HEK293 (cell line): ENCODE results near the gene USP32.

Experiments
- CTCF ChIA-PET: fragments of 350-600 bp; formaldehyde crosslinking; extraction: SDS; loops from one replicate; lab custom pipeline; 2021; ENCODE audit warnings: antibody characterized with exemption; lab: Yijun Ruan, JAX
- POLR2A ChIA-PET: fragments of 300-600 bp; formaldehyde crosslinking; extraction: SDS; loops from one replicate; lab custom pipeline; 2020; ENCODE audit warnings: antibody characterized with exemption, inconsistent platforms; lab: Yijun Ruan, JAX
- H3K27ac ChIP-seq: fragments of 200-500 bp; sonication (Bioruptor generic); 2 replicates; pipeline ENCODE4 v1.5.1; 2014; ENCODE audit warnings: low read depth, low read length, control low read depth, inconsistent platforms; ENCODE audit errors: extremely low read depth
- H3K36me3 ChIP-seq, 2 experiments: fragments of 200-500 bp in 1 of 2; sonication (Bioruptor generic) in 1 of 2; 1 replicate in 1 of 2; 2 replicates in 1 of 2; pipeline ENCODE4 v1.5.1; 2014 to 2017; ENCODE audit warnings: inconsistent platforms in 2 of 2, low read length in 2 of 2; ENCODE audit not compliant: control insufficient read depth in 2 of 2, insufficient read depth in 1 of 2
- H3K4me1 ChIP-seq: fragments of 200-500 bp; sonication (Bioruptor generic); 2 replicates; pipeline ENCODE4 v1.5.1; 2014; ENCODE audit warnings: mild to moderate bottlenecking, low read length, inconsistent platforms; ENCODE audit not compliant: control insufficient read depth, insufficient read depth
- H3K4me3 ChIP-seq: 2 replicates; pipeline ENCODE4 v1.5.1; 2011; ENCODE audit warnings: low read depth, mild to moderate bottlenecking, control low read depth, low read length, moderate library complexity
- H3K9me3 ChIP-seq: fragments of 200-500 bp; sonication (Bioruptor generic); 2 replicates; pipeline ENCODE4 v1.5.1; 2014; ENCODE audit warnings: low read depth, low read length, inconsistent platforms; ENCODE audit not compliant: control insufficient read depth, insufficient read depth
- EGR2 ChIP-seq: fragments of 450-650 bp; formaldehyde crosslinking; IDR thresholded peaks from 2 replicates; pipeline ENCODE4 v1.5.1; 2016; ENCODE audit warnings: low read depth, missing biosample characterization, missing genetic modification characterization
- GLIS2 ChIP-seq: fragments of 450-650 bp; formaldehyde crosslinking; IDR thresholded peaks from 2 replicates; pipeline ENCODE4 v1.5.1; 2016; ENCODE audit warnings: missing biosample characterization, missing genetic modification characterization
- INSM2 ChIP-seq: fragments of 450-650 bp; formaldehyde crosslinking; IDR thresholded peaks from 2 replicates; pipeline ENCODE4 v1.5.1; 2016; ENCODE audit warnings: missing biosample characterization, missing genetic modification characterization
- KLF8 ChIP-seq: fragments of 450-650 bp; formaldehyde crosslinking; IDR thresholded peaks from 2 replicates; pipeline ENCODE4 v1.5.1; 2016; ENCODE audit warnings: missing biosample characterization, missing genetic modification characterization
- MEIS1 ChIP-seq: sonication (generic); formaldehyde crosslinking; IDR thresholded peaks from 2 replicates; pipeline ENCODE4 v1.8.1; 2022; ENCODE audit warnings: missing genetic modification reagents, mild to moderate bottlenecking, borderline replicate concordance
- PBX3 ChIP-seq: sonication (generic); formaldehyde crosslinking; IDR thresholded peaks from 2 replicates; pipeline ENCODE4 v1.8.1; 2022; ENCODE audit warnings: mild to moderate bottlenecking, moderate library complexity, missing genetic modification reagents
- SCRT2 ChIP-seq: fragments of 450-650 bp; formaldehyde crosslinking; IDR thresholded peaks from 2 replicates; pipeline ENCODE4 v1.5.1; 2016; ENCODE audit warnings: missing biosample characterization, missing genetic modification characterization
- SP2 ChIP-seq: fragments of 450-650 bp; formaldehyde crosslinking; IDR thresholded peaks from 2 replicates; pipeline ENCODE4 v1.5.1; 2016; ENCODE audit warnings: missing biosample characterization, missing genetic modification characterization
- TRIM28 ChIP-seq: IDR thresholded peaks from 2 replicates; pipeline ENCODE4 v1.6.1; 2011; ENCODE audit warnings: low read length, control low read depth, borderline replicate concordance
- ZFHX2 ChIP-seq: fragments of 450-650 bp; formaldehyde crosslinking; conservative IDR thresholded peaks from 2 replicates; pipeline ENCODE4 v1.5.1; 2016; ENCODE audit warnings: missing biosample characterization, missing genetic modification characterization
- ZFP37 ChIP-seq: fragments of 450-650 bp; formaldehyde crosslinking; IDR thresholded peaks from 2 replicates; pipeline ENCODE4 v1.5.1; 2016; ENCODE audit warnings: missing biosample characterization, missing genetic modification characterization
- ZNF146 ChIP-seq: fragments of 450-650 bp; formaldehyde crosslinking; IDR thresholded peaks from 2 replicates; pipeline ENCODE4 v1.5.1; 2016; ENCODE audit warnings: missing biosample characterization, missing genetic modification characterization
- ZNF175 ChIP-seq: fragments of 450-650 bp; formaldehyde crosslinking; IDR thresholded peaks from 2 replicates; pipeline ENCODE4 v1.5.1; 2016; ENCODE audit warnings: missing biosample characterization, missing genetic modification characterization
- ZNF223 ChIP-seq: fragments of 450-650 bp; formaldehyde crosslinking; IDR thresholded peaks from 2 replicates; pipeline ENCODE4 v1.5.1; 2016; ENCODE audit warnings: missing biosample characterization, missing genetic modification characterization
- ZNF302 ChIP-seq: fragments of 450-650 bp; formaldehyde crosslinking; IDR thresholded peaks from 2 replicates; pipeline ENCODE4 v1.5.1; 2016; ENCODE audit warnings: missing biosample characterization, missing genetic modification characterization, low read depth
- ZNF791 ChIP-seq: fragments of 450-650 bp; formaldehyde crosslinking; IDR thresholded peaks from 2 replicates; pipeline ENCODE4 v1.5.1; 2016; ENCODE audit warnings: missing biosample characterization, missing genetic modification characterization
- TF ChIP-seq, protein P1 (sequence below): fragments of 450-650 bp; formaldehyde crosslinking; IDR thresholded peaks from 2 replicates; pipeline ENCODE4 v1.5.1; 2016; ENCODE audit warnings: missing biosample characterization, missing genetic modification characterization
- TF ChIP-seq, protein P2 (sequence below): fragments of 450-650 bp; formaldehyde crosslinking; IDR thresholded peaks from 2 replicates; pipeline ENCODE4 v1.5.1; 2016; ENCODE audit warnings: missing biosample characterization, missing genetic modification characterization

USP32 gene

DNA sequence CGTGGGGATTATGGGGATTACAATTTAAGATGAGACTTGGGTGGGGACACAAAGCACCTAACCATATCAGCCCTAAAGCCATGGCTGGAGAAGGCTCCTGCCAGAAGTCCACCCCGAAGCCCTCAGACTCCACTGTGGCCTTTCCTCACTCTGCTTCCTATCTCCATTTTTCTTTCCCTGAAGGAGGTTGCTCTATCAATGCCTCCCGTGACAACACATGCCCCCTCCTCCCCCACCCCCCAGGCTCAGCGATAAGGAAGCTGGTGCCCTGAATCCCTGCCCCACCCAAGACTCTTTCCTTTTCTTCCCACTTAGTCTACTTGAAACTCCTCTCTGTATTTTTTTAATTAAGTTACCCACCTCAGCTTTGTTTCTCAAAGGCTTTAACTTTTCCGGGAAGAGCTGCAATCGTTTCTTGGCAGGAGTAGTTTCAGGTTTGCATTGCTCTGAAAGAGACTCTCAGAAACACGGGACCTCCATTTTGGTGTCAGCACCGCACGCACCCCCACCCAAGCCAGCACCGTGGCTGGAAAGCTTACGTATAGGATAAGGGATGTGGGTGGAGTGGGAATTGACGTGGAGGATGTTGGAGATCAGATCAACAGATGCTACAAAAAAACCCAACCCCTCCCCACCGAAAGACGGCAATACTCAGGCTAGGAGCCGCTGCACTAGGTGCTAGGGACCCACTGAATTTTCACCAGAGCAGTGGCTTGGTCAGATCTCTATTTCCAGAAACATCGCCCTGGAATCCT, 257.4 kb downstream of the USP32 start (continued):
- TF ChIP-seq ZNF302 (tag by site-specific recombination): no peak
- TF ChIP-seq SP2: no peak
- TF ChIP-seq EGR2 (tag by site-specific recombination): peak; percentile 60
- TF ChIP-seq PBX3 (CRISPR knock-in tag): no peak
- no peak for TF ChIP-seq ZNF175 (tag by site-specific recombination)
- TF ChIP-seq MEIS1 (CRISPR knock-in tag): no peak
- TF ChIP-seq, protein P1, sequence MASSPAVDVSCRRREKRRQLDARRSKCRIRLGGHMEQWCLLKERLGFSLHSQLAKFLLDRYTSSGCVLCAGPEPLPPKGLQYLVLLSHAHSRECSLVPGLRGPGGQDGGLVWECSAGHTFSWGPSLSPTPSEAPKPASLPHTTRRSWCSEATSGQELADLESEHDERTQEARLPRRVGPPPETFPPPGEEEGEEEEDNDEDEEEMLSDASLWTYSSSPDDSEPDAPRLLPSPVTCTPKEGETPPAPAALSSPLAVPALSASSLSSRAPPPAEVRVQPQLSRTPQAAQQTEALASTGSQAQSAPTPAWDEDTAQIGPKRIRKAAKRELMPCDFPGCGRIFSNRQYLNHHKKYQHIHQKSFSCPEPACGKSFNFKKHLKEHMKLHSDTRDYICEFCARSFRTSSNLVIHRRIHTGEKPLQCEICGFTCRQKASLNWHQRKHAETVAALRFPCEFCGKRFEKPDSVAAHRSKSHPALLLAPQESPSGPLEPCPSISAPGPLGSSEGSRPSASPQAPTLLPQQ (tag by site-specific recombination): no peak
- 0 out of 2 replicates have a peak, but pooled peaks have one; percentile 8 for TF ChIP-seq KLF8 (tag by site-specific recombination)
- no peak for TF ChIP-seq ZNF223 (tag by site-specific recombination)
- TF ChIP-seq, protein P2, sequence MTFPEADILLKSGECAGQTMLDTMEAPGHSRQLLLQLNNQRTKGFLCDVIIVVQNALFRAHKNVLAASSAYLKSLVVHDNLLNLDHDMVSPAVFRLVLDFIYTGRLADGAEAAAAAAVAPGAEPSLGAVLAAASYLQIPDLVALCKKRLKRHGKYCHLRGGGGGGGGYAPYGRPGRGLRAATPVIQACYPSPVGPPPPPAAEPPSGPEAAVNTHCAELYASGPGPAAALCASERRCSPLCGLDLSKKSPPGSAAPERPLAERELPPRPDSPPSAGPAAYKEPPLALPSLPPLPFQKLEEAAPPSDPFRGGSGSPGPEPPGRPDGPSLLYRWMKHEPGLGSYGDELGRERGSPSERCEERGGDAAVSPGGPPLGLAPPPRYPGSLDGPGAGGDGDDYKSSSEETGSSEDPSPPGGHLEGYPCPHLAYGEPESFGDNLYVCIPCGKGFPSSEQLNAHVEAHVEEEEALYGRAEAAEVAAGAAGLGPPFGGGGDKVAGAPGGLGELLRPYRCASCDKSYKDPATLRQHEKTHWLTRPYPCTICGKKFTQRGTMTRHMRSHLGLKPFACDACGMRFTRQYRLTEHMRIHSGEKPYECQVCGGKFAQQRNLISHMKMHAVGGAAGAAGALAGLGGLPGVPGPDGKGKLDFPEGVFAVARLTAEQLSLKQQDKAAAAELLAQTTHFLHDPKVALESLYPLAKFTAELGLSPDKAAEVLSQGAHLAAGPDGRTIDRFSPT: no peak
- TF ChIP-seq TRIM28: no peak
- no peak for TF ChIP-seq INSM2 (tag by site-specific recombination)
- TF ChIP-seq ZFHX2: peak; percentile 63
- no peak for TF ChIP-seq ZFP37 (tag by site-specific recombination)
- peak; percentile 60 for TF ChIP-seq SCRT2
- peak; percentile 39; the same call in 1 of the 2 replicates for TF ChIP-seq GLIS2 (tag by site-specific recombination)

DNA sequence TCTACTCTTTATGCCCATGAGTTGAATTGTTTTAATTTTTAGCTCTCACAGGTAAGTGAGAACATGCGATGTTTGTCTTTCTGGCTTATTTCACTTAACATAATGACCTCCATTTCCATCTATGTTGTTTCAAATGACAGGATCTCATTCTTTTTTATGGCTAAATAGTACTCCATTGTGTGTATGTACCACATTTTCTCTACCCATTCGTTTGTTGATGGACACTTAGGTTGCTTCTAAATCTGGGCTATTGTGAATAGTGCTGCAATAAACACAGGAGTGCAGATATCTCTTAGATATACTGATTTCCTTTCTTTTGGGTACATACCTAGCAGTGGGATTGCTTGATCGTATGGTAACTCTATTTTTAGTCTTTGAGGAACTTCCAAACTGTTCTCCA, 261.5 kb downstream of the USP32 start:
- H3K4me3 ChIP-seq: no peak overlapping the region
- ChIA-PET CTCF (no interaction called here), POLR2A (no interaction called here)
- TF ChIP-seq ZNF146: peak; percentile 94
- TF ChIP-seq ZNF791 (tag by site-specific recombination): no peak
- H3K9me3 ChIP-seq: no peaks in the 10 kb centered on the region
- H3K4me1 ChIP-seq: 0 out of 2 replicates have a peak, but pooled peaks cover 2% of the 10 kb centered on the region
- peaks cover 0 to 11% of the 10 kb centered on the region in 2 experiments; a peak in 1 of 3 replicates for H3K36me3 ChIP-seq
- H3K27ac ChIP-seq: no peak overlapping the region
